Measurements from ENCODE around the gene ITGA4. TPM values are rescaled to one million over a fixed set of nuclear protein-coding genes. Genes with fewer than 3 reads are reported as not detected.
"Not testable (repeated sequence)": the region's sequence is repeated elsewhere in the genome, so short reads cannot be mapped to it uniquely, and the experiment has no call there.

ITGA4 gene
- total and polyA plus RNA-seq, 2 donors (not counting 1 experiment from before 2014, with no cell fraction given): 69.2 to 169 TPM

DNA sequence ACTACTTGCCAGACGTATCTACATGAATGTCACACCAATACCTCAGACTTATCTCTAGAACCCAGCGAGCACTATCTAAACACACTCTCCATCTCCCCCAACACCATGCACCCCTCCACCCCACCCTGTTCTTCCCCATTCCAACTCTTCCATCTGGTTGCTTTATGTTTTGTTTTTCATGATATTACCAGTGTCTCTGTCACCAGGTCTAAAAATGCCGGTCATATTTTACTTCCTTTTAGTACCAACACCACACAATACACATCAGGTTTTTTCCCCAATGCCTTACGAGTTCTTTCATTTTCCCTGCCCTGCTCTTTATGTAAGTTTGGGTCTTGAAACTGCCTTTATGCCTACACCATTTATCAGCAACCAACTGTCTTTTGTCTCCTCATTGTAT lies 10.2 kb upstream of the ITGA4 start:
- H3K27ac Mint-ChIP-seq: peak overlapping the region; percentile 38
- TF ChIP-seq, protein P1, sequence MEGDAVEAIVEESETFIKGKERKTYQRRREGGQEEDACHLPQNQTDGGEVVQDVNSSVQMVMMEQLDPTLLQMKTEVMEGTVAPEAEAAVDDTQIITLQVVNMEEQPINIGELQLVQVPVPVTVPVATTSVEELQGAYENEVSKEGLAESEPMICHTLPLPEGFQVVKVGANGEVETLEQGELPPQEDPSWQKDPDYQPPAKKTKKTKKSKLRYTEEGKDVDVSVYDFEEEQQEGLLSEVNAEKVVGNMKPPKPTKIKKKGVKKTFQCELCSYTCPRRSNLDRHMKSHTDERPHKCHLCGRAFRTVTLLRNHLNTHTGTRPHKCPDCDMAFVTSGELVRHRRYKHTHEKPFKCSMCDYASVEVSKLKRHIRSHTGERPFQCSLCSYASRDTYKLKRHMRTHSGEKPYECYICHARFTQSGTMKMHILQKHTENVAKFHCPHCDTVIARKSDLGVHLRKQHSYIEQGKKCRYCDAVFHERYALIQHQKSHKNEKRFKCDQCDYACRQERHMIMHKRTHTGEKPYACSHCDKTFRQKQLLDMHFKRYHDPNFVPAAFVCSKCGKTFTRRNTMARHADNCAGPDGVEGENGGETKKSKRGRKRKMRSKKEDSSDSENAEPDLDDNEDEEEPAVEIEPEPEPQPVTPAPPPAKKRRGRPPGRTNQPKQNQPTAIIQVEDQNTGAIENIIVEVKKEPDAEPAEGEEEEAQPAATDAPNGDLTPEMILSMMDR (IDR thresholded peaks at IDR 0.05): no peak
- TF ChIP-seq EZH2 (IDR thresholded peaks at IDR 0.05; ENCODE audit: borderline replicate concordance, insufficient read depth, low read depth, low read length, poor library complexity, severe bottlenecking): no peak
- Histone ChIP-seq H3K36me3 (replicated peaks in 1 of 2; ENCODE audit: control extremely low read depth in 1 of 2, control insufficient read depth in 1 of 2, extremely low read depth in 1 of 2, insufficient read depth in 2 of 2, low read length in 1 of 2) (no peaks in the 10 kb centered on the region), H3K79me2 (ENCODE audit: control insufficient read depth, insufficient read depth, low read length) (no peaks in the 10 kb centered on the region), H3K4me2 (replicated peaks; ENCODE audit: low read depth, low read length, poor library complexity, severe bottlenecking) (peak overlapping the region; percentile 58), H3K4me3 (ENCODE audit: control extremely low read depth in 1 of 5, extremely low read depth in 1 of 5, insufficient read depth in 1 of 5, low read depth in 2 of 5, low read length in 4 of 5) (peak overlapping the region in 1 of 5 experiments; percentile 27), H2AFZ (ENCODE audit: insufficient read depth, low read depth, low read length, poor library complexity, severe bottlenecking) (peak overlapping the region; percentile 74), H3K9ac (ENCODE audit: low read length) (no peak overlapping the region), H3K27me3 (replicated peaks in 1 of 4; ENCODE audit: control extremely low read depth in 1 of 4, control insufficient read depth in 3 of 4, insufficient read depth in 4 of 4, low read length in 3 of 4) (no peaks in the 10 kb centered on the region), H3K9me3 (ENCODE audit: control extremely low read depth in 1 of 3, control insufficient read depth in 2 of 3, insufficient read depth in 1 of 3, low read length in 2 of 3) (no peaks in the 10 kb centered on the region), H3K27ac (ENCODE audit: low read length in 2 of 2) (peak overlapping the region in 1 of 2 donors; percentile 67), H3K4me1 (ENCODE audit: control insufficient read depth in 2 of 2, insufficient read depth in 2 of 2, low read length in 2 of 2) (peaks cover 3 to 9% of the 10 kb centered on the region in 2 donors), H4K20me1 (ENCODE audit: control insufficient read depth, insufficient read depth, low read length, poor library complexity, severe bottlenecking) (no peaks in the 10 kb centered on the region)
- DNase-seq (peak; percentile 43), ATAC-seq (ENCODE audit: low read depth) (peak; percentile 60)
- H3K27me3 Mint-ChIP-seq: no peaks in the 10 kb centered on the region
- CTCF ChIA-PET: interaction anchor here (1.4 to 2.5 kb wide), 4 partner anchors 8 to 143 kb away, joined by 4 to 7 read pairs (median 7); partner anchors contain the start of gene ITGA4
- intact Hi-C loops (cut with micrococcal nuclease): no loop called here
- H3K4me1 Mint-ChIP-seq: peaks cover 34% of the 10 kb centered on the region
- 100% methylated on average over 2 of the region's 4 CpGs for WGBS (ENCODE audit: insufficient coverage)
- peaks cover 4% of the 10 kb centered on the region for H3K9me3 Mint-ChIP-seq (ENCODE audit: insufficient read depth)
- H3K4me3 Mint-ChIP-seq: peak overlapping the region; percentile 21
- POLR2A ChIA-PET: no interaction called here

DNA sequence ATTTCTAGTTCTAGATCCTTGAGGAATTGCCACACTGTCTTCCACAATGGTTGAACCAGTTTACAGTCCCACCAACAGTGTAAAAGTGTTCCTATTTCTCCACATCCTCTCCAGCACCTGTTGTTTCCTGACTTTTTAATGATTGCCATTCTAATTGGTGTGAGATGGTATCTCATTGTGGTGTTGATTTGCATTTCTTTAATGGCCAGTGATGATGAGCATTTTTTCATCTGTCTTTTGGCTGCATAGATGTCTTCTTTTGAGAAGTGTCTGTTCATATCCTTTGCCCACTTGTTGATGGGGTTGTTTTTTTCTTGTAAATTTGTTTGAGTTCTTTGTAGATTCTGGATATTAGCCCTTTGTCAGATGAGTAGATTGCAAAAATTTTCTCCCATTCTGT lies 7.9 kb upstream of the ITGA4 start:
- H3K4me3 Mint-ChIP-seq; H3K27me3 ChIP-seq (replicated peaks in 1 of 4; ENCODE audit: control extremely low read depth in 1 of 4, control insufficient read depth in 3 of 4, insufficient read depth in 4 of 4, low read length in 3 of 4); intact Hi-C loops (cut with micrococcal nuclease); H3K4me1 ChIP-seq (ENCODE audit: control insufficient read depth in 2 of 2, insufficient read depth in 2 of 2, low read length in 2 of 2); ATAC-seq (ENCODE audit: low read depth); H3K27ac Mint-ChIP-seq; H3K27ac ChIP-seq (ENCODE audit: low read length in 2 of 2); CTCF ChIA-PET; H3K79me2 ChIP-seq (ENCODE audit: control insufficient read depth, insufficient read depth, low read length); H3K4me3 ChIP-seq (ENCODE audit: control extremely low read depth in 1 of 5, extremely low read depth in 1 of 5, insufficient read depth in 1 of 5, low read depth in 2 of 5, low read length in 4 of 5); H3K36me3 ChIP-seq (replicated peaks in 1 of 2; ENCODE audit: control extremely low read depth in 1 of 2, control insufficient read depth in 1 of 2, extremely low read depth in 1 of 2, insufficient read depth in 2 of 2, low read length in 1 of 2); H3K9me3 ChIP-seq (ENCODE audit: control extremely low read depth in 1 of 3, control insufficient read depth in 2 of 3, insufficient read depth in 1 of 3, low read length in 2 of 3); H2AFZ ChIP-seq (ENCODE audit: insufficient read depth, low read depth, low read length, poor library complexity, severe bottlenecking); DNase-seq; H3K27me3 Mint-ChIP-seq; H3K9me3 Mint-ChIP-seq (ENCODE audit: insufficient read depth); H3K4me2 ChIP-seq (replicated peaks; ENCODE audit: low read depth, low read length, poor library complexity, severe bottlenecking); POLR2A ChIA-PET; H3K9ac ChIP-seq (ENCODE audit: low read length); H4K20me1 ChIP-seq (ENCODE audit: control insufficient read depth, insufficient read depth, low read length, poor library complexity, severe bottlenecking): not testable (repeated sequence)
- peaks cover 30% of the 10 kb centered on the region for H3K4me1 Mint-ChIP-seq

Measured in B cell (primary cell).